GM18499 (cell line): ENCODE results near the gene IGFBP3.

Experiments used
- ATAC-seq: cut with Tn5 transposase; IDR thresholded peaks from one replicate; pipeline ENCODE4 v1.9.1; 2021; ENCODE audit warnings: moderate number of reproducible peaks; ENCODE audit not compliant: insufficient read depth, unreplicated experiment

The IGFBP3 gene

GRCh38 chr7:45893996-45894664 lies 26.9 kb downstream of the IGFBP3 start:
- no peak for ATAC-seq

- ATAC-seq, result no peak
These were observed 27.6 kb downstream of the IGFBP3 start for GRCh38 chr7:45893374-45893995.

GRCh38 chr7:45892407-45893035 lies 28.6 kb downstream of the IGFBP3 start:
- ATAC-seq, result no peak

GRCh38 chr7:45891462-45892402 lies 29.3 kb downstream of the IGFBP3 start:
- no peak for ATAC-seq

GRCh38 chr7:45890902-45891461 lies 30.1 kb downstream of the IGFBP3 start:
- no peak for ATAC-seq

GRCh38 chr7:45890125-45890901 lies 30.8 kb downstream of the IGFBP3 start:
- ATAC-seq, result no peak

- no peak for ATAC-seq
These were observed 31.6 kb downstream of the IGFBP3 start for GRCh38 chr7:45889367-45890067.

- no peak for ATAC-seq
These were observed 32.1 kb downstream of the IGFBP3 start for GRCh38 chr7:45888993-45889366.

GRCh38 chr7:45888185-45888992 lies 32.7 kb downstream of the IGFBP3 start, which contains the start of gene IGFBP1:
IGFBP1 (plus strand) TSS chr7:45888488; CDS start chr7:45888653, 165 bp downstream.
- no peak for ATAC-seq

- no peak for ATAC-seq
These were observed 34.0 kb downstream of the IGFBP3 start for GRCh38 chr7:45886931-45887667.

- no peak for ATAC-seq
These were observed 35.7 kb downstream of the IGFBP3 start for GRCh38 chr7:45885264-45885882.

GRCh38 chr7:45884136-45884535 lies 36.9 kb downstream of the IGFBP3 start:
- no peak for ATAC-seq

- ATAC-seq, result no peak
These were observed 38.6 kb downstream of the IGFBP3 start for GRCh38 chr7:45882465-45882810.

- ATAC-seq, result no peak
These were observed 39.2 kb downstream of the IGFBP3 start for GRCh38 chr7:45881759-45882464.

GRCh38 chr7:45881280-45881758 lies 39.8 kb downstream of the IGFBP3 start:
- no peak for ATAC-seq

GRCh38 chr7:45880433-45880860 lies 40.6 kb downstream of the IGFBP3 start:
- no peak for ATAC-seq
